Stimulated activated CD8-positive, alpha-beta memory T cell treated with anti-CD3 and anti-CD28 coated beads, Interleukin-4, amount 100 ng/mL, for 24 hours (primary cell): ENCODE results near the gene SHISA7.
"Not testable (repeated sequence)": the region's sequence is repeated elsewhere in the genome, so short reads cannot be mapped to it uniquely, and the experiment has no call there.

Source experiments
- DNase-seq: peaks from one replicate; pipeline ENCODE4 v3.0.0-alpha.2; 2020; ENCODE audit warnings: low read depth

SHISA7 gene

GRCh38 chr19:55463583-55464031, 20.5 kb upstream of the SHISA7 start:
- DNase-seq, result no peak

GRCh38 chr19:55462722-55463121, 19.6 kb upstream of the SHISA7 start:
- no peak for DNase-seq

DNA sequence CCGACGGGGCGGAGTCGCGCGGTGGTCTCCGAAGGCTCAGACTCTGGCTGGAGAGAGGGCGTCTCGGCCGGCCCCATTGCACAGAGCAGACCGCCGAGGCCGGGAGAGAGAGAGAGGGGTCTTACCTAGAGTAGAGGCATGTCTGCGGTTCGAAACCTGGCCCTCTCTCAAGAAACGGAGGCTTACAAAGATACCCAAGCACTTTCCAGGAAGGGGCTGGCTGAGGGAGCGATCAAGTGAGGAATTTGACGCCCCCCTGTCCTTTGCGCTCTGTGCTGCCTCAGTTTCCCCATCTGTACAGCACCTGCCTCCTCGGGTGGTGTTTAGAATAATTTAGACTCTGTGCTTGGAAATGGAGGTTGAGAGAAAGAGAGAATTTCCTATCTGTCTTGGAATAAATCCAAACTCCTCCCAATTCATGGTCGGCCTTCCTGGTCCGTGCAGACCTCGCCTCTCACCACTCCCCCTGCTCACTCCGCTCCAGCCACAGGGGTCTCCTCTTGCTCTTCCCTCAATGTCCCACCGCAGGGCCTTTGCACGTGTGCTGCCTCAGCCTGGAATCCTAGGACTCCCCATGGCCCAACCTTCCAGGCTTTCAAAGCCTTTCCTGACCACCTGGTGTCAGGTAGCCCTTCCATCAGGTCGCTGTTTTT, 19.0 kb upstream of the SHISA7 start:
- no peak for DNase-seq

DNA sequence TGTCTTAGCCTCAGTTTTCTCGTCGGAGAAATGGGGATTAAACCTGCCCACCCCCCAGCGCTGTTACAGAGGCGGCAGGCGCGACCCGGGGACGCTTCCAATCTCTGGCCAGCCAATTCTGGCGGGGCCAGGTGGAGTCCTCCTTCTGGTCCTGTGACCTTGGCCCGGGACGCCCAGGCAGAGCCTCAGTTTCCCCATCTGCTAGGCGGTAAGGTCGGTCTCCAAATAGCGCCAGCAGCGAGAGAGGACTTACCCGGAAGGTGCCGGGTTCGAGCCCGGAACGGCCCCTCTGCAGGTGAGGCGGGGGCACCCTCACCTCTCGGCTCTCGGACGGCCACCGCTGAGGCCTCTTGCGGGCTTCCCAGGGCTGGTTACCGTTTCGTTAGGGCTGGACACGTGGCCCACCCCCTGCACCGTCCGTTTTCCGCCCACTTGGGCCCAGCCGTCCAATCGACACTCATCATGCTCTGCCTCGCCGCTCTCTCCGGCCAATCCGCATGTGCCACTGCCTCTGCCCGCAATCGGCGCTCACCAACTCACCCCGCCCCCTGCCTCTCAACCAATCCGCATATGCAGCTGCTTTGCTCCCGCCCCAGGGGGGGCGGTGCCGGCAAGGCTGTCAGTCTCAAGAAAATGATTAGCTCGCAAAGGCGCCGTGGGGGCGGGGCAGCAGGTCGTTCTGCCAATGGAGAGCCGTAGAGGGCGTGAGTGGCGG, 18.3 kb upstream of the SHISA7 start, which contains the start of gene ISOC2:
Gene ISOC2, minus strand, starts transcription at position 384 of the 715 bp plus-strand sequence. CDS start 5,156 bp downstream, outside the sequence.
- peak; percentile 100 for DNase-seq

- peak; percentile 40 for DNase-seq
These were observed 17.7 kb upstream of the SHISA7 start for GRCh38 chr19:55460670-55461258.

DNA sequence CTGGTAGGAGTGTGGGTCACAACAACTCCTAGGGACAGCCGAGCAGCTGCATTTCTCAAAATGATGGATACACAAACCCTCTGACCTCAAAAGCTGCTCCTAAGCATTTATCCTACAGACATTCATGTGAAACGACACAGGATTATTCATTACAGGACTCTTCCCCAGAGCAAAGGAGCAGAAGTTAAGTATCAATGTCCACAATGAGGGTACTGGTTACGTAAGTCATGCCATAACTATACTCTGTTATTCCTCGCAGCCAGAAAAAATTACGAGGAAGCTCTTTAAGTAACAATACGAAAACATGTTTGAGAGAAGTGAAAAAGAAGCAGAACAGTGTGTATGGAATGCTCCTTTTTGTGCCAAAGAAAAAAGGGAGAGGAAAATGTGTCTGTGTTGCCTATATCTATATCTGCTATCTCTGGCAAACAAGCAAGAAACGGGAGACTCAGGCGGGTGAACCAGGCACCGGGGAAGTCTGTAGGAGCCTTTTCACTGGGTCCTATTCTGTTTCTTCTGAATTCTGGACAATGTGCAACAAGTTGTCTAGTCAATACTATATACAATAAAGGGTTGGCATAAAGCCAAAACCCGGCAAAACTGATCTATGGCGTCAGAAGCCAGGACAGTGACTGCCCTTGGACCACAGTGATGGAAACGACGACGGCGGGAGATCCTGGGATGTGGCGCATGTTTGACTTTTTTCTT, 17.0 kb upstream of the SHISA7 start:
- no peak for DNase-seq

GRCh38 chr19:55459551-55459949, 16.4 kb upstream of the SHISA7 start:
- DNase-seq, result no peak

GRCh38 chr19:55457683-55458457, 14.8 kb upstream of the SHISA7 start:
- no peak for DNase-seq

DNA sequence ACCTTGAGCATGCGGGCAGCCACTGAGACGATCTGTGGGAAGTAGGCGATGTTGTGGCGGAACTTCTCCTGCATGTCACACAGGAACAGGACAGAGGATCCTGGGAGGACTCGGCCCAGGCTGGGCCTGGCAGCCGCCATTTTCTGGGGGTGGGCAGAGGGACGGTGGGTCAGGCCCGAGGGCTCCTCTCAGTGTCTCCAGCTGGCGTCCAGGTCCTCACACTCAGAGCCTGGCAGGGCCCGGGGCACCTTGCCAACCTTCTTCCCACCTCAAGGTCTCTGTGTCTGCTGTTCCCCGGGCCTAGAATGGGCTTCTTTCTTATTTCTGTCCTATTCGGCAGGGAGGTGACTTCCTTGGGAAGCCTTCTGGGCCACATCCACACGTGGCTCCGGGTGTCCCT, 13.2 kb upstream of the SHISA7 start:
- DNase-seq, result no peak

DNA sequence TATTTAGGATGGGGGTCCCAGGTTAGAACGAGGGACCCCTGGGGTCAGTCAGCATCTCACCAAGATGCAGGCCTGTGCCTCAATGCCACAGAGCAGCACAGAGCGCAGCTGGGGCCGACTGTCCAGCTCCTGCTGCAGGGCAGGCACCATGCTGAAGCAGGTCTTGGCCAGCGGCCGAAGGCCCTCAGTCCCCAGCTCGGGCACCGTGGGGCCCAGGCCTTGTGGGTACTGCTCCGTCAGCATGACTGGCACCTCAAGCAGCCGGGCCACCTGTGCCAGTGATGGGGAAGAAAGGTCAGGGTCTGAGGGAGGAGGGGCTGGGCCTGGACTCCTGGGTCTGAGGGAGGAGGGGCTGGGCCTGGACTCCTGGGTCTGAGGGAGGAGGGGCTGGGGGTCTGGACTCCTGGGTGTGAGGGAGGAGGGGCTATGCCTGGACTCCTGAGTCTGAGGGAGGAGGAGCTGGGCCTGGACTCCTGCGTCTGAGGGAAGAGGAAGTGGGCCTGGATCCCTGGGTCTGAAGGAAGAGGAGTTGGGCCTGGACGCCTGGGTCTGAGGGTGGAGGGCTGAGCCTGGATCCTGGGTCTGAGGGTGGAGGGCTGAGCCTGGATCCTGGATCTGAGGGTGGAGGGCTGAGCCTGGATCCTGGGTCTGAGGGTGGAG, 12.6 kb upstream of the SHISA7 start:
- DNase-seq, result no peak

- no peak for DNase-seq
These were observed 11.7 kb upstream of the SHISA7 start for GRCh38 chr19:55454787-55455243.

DNA sequence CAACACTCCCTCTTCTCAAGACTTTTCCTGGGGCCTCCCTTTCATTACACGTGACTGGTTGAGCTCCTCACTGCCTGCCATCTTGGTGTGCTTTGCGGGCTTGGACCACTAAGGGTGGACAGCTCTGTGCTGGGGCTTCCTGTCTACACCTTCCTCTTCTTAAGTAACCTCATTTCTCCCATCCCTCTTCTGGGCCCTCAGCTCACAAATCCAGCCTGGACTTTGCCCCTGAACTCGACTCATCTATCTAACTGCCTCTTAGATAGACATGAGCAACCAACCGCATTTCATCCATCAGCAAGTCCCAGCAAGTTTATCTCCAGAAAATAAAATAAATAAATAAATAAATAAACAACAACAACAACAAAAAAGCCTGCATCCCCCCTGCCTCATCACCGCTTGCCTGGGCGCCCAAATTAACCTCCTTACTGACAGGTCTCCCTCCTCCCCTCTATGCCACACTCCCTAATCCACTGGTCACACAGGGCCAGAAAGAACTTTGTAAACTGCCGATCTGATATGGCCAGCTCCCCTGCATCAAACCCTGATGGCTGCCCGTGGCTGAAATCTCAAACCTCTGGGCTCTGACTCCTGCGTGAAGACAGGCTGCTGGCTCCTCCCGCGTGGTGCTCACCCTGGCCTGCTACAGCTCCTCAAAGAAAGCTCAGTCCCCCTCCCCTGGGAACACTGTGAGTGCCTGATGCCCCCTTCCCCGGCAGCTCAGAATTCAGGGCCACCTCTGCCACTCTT, 10.6 kb upstream of the SHISA7 start:
- no peak for DNase-seq

DNA sequence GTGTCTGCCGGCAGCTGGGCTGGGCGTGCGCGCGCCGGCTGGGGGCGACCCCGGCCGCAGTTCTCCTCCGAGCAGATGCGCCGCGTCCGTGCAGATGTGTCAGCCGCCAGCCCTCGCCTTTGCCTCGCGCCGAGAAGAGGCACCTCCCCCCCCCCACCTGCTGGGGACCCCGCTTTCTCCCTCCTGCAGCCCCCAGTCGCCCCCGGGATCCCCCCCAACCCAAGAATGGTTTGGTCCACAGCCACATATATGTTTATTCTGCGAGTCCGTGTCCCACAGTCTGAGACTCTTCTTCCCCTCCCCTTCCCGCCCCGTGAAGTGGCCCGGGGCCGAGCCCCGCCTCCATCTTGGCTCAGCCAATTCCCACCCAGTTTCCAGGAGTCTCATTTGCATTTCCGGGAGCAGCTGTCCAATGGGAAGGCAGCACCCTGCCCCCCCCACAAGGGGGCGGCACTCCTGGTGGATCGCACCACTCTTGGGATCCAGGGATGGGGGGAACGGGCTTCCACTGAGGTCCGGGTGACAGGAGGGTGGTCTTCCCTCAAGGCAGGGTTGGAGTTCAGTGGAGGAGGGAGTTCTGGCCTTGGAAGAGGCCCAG, 9.7 kb upstream of the SHISA7 start:
- DNase-seq, result peak; percentile 24

DNA sequence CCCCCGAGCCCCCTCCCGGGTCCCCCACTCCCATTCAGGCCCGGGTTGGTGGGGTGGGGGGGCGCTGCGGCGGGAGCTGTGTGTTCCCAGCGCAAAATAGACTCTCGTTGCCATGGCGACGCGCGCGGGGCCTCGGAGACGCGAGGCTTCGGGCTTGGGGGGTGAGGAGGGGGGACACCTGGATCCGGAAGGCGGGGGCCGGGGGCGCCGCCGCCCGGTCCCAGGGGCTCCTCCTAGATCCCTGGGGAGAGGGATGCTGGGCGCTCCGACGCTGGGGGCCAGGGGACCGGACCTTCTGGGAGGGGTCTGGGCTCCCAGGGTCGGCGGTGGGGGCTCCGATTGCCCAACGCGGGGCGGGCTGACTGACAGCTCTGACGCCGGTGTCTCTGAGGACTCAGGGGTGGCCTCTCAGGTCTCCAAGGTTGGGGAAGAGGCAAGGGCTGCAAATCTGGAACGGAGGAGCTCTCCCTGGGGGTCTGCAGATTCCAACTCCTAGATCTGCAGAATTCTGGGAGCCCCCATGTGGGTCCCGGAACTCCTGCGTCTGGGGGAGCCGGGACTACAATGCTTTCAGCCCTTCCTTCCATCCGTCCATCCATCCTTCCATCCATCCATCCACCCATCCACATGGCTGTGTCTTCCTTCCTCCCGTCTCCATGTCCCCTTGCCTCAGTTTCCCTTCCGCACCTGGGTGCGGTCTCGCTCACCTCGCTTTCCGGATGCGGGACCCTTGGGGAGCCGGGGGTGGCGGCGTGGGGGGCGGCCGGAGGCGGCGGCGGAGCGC, 9.1 kb upstream of the SHISA7 start:
- DNase-seq, result no peak

DNA sequence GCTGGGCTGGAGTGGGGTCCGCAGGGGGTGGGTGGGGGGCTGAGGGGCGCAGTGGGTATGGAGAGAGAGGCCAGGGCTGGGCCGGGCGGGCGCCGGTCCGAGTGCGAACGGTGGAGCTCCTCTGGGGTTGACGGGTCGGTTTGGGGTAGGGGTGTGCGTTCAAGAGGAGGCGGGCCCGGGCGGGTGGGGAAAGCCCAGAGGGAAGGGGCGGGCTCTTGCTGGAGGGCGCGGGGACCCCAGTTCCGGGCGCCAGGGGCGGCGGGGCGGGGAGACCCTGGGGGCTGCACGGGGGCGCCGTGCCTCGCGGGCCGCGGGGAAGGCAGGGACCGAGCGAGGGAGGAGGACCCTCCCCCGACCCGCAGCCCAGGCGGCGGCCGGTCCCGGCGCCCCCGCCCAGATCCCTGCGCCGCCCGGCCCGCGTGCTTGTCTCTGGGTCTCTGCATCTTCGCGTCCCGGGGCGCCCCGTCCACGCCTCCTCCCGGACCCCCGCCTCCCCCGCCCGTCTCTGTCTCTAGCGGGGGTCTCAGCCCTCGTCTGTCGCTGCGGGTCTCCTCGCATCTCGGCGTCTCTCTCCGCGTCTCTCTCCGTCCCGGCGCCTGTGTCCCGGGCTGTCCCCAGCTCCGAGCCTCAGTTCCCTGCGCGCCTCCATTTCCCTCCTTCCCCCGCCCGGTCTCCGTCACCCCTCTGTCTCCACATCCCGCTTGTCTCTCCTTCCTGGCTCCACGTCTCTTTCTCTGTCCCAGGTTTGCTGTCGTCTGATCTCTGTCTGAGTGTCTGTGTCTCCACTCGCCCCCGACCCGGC, 8.3 kb upstream of the SHISA7 start:
- DNase-seq, result no peak

DNA sequence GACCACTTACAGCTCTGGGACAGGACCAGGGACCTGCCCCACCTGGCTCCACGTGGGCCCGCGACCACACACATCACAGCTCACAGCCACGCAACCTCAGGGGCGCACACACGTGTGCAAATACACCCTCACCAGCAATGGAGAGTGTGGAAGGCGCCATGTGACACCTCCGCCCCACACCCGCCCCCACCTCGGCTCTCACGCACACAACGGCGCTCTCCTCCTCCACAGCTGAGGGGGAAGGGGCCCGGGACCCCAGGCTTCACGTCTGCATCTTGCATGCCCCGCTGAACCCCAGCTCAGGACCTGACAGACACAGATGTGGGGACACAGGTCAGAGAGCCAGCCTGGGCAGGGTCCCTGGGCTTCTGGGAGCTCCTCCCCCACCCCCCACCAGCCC, 6.4 kb upstream of the SHISA7 start:
- DNase-seq, result no peak

- not testable (repeated sequence) for DNase-seq
These were observed 5.0 kb upstream of the SHISA7 start for GRCh38 chr19:55448175-55448490.

- DNase-seq, result no peak
These were observed 4.5 kb upstream of the SHISA7 start for GRCh38 chr19:55447421-55448174.
